ENCODE measurements around the gene GLCCI1.
"Not testable (repeated sequence)": the region's sequence is repeated elsewhere in the genome, so short reads cannot be mapped to it uniquely, and the experiment has no call there.

The GLCCI1 gene

DNA sequence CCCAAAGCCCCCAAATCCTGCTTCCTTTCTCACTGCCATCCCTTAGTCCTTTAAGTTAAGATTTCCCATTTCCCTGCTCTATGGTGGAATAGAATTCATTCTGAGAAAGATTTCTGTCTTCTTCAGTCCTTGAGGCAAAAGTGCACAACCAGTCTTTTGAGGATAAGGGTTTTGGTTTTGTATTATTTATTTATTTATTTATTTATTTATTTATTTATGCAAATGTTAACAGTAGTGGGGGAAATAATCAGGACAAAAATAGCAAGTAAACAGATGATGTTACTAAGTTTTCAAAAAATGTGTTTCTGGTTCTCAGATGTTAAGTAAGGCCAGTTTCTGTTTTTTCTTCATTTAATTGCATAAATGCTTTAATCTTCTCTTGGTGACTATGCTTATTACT is 84.2 kb downstream of the GLCCI1 start:
- DNase-seq = no peak

DNA sequence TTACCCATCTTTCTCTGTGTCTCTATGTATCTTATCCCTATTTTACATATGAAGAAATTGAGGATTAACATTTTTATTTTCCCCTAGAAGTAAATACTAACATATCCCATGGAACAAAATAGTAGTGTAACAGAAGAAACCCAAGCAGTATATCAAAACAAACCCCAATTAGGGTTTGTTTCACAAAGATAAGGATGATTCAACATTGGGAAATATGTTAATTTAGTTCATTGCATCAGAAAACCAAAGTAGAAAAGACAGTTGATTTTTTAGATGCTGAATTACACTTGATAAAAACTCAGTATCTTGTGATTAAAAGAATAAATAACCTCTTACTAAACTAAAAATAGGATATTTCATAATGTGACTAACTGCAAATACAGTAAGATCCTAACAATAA is 87.8 kb downstream of the GLCCI1 start:
- no peak for DNase-seq

DNA sequence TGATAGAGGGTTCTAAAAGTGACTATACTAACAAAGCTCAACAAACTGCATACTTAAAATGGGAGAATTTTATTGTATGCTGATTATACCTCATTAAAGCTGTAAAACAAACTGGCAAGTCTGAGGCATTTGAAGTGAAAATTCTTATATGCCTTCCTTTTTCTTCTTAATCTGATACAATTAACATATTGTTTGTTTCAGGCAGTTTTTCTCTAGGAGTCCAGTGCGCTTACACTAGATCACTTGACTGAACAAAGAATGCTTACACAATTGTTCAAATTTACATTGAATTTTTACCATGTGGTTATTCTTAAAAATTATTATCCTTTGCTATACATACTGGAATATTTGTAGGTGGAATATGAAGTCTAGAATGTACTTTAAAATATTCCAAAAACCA is 89.0 kb downstream of the GLCCI1 start:
- no peak for DNase-seq

DNA sequence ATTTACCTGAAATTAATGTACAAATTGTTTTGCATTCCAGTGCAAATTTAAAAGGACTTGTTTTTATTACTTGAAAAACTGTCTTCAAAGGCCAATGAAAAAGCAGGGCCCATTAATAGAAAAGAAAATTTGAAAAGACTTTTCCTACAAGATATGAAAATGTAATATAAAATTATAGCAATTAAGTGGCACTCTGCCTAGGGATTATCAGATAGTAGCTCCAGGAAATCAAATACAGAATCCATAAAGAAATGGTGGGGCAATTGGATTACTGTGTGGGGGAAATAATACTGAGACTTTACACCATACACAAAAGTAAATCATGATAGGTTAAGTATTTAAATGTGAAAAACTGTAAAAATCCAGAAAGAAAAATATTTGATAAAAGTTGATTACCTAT is 89.7 kb downstream of the GLCCI1 start:
- DNase-seq = no peak

DNA sequence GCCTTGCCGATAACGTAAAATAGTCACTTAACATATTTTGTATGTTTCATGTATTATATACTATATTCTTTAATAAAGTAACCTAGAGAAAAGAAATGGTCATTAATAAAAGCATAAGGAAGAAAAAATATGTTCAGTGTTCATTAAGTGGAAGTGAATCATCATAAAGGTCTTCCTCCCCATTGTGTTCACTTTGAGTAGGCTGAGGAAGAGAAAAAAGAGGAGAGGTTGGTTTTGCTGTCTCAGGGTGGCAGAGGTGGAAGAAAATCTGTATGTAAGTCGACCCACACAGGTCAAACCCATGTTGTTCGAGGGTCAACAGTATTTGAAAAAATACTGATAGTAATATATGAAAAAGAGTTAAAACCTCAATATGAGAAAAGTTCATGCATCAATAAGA is 90.3 kb downstream of the GLCCI1 start:
- DNase-seq = no peak

DNA sequence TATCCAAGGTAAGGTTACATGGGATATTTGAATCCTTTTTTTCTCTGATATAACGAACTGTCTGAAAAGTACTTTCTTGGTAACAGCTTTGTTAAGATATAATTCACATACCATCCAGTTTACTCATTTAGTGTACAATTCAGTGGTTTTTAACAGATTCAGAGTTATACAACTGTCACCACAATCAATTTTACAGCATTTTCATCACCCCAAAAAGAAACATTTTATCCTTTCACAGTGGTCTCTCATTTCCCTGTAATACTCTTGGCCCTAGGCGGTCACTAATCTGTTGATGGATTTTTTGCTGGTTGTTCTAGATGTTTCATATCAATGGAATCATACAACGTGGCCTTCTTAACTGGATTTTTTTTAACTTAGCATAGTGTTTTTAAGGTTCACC is 91.6 kb downstream of the GLCCI1 start:
- DNase-seq = no peak

DNA sequence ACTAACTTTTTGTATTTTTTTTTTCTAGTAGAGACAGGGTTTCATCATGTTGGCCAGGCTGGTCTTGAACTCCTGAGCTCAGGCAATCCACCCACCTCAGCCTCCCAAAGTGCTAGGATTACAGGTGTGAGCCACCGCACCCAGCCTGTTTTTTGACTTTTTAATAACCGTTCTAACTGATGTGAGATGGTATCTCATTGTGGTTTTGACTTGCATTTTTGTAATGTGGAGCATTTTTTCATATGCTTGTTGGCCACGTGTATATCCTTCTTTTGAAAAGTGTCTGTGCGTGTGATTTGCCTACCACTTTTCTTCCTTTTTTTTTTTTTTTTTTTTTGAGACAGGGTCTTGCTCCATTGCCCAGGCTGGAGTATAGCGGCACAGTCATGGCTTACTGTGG is 94.7 kb downstream of the GLCCI1 start:
- DNase-seq = peak; percentile 25

DNA sequence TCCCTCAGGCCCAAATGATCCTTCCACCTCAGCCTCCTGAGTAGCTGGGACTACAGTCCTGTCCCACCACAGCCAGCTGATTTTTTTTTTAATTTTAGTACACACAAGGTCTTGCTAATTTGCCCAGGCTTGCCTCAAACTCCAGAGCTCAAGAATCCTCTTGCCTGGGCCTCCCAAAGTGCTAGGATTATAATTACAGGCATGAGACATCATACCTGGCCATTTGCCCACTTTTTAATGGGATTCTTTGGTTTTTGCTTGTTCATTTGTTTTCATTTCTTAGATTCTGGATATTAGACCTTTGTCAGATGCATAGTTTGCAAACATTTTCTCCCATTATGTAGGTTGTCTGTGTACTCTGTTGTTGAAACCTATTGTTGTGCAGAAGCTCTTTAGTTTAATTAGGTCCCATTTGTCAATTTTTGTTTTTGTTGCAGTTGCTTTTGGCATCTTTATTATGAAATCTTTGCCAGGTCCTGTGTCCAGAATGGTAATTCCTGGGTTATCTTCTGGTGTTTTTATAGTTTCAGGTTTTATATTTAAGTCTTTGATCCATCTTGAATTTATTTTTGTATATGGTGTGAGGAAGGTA is 95.2 kb downstream of the GLCCI1 start:
- no peak for DNase-seq

DNA sequence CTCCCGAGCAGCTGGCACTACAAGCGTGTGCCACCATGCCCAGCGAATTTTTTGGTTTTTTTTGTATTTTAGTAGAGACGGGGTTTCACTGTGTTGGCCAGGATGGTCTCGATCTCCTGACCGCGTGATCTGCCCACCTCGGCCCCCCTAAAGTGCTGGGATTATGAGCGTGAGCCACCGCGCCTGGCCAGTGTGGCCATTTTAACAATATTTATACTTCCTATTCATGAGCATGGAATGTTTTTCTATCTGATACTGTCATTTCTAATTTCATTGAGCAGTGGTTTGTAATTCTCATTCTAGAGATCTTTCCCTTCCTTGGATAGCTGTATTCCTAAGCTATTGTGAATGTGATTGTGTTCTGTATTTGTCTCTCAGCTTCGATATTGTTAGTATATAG is 96.2 kb downstream of the GLCCI1 start:
- DNase-seq = no peak

DNA sequence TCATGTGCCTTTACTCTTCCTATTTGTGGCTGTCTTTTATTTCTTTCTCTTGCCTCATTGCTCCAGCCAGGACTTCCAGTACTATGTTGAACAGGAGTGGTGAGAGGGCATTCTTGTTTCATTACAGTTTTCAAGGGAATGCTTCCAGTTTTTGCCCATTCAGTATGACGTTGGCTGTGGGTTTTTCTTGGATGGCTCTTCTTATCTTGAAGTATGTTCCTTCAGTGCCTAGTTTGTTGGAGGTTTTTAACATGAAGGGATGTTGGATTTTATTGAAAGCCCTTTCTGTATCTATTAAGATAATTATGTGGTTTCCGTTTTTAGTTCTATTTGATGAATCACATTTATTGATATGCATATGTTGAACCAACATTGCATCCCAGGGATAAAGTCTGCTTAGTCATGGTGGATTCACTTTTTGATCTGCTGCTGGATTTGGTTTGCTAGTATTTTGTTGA is 96.8 kb downstream of the GLCCI1 start:
- DNase-seq = no peak

DNA sequence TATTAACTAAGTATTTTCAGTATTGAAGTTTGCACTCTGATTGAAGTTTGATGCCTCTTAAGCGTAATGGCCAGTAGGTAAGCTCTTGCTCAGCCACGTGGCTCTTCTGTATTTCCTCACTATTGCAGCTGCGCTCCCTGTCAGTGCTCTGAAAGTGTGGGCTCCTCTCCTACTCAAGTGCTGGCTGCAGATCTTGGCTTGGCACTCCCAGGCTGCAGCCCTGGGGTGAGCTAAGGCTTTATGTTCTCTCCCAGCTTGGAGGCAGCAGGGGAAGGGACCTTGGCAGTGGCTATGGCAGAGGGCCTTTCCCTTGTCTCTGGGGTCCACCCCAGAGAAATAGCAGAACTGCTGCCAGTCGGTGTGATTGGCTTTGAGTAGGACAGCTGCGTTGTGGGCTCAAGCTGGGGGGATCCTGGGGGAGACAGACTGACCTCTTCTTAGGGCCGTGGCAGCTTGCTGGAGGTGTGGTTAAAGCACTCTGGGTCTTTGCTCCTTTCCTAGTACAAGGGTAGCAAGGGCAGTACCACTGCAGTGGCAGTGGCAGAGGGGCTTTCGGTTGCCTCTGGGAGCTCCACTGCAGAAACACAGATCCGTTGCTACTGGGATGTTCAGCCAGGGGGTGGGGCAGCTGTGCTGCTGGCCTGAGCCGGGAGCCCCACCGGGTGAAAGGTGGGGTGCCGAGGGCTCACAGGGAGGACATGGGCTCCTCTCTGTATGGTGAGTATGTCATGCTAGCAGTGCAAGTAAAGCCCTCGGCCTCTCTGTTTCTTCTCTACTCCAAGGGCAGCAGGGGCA is 100.5 kb downstream of the GLCCI1 start:
- no peak for DNase-seq

DNA sequence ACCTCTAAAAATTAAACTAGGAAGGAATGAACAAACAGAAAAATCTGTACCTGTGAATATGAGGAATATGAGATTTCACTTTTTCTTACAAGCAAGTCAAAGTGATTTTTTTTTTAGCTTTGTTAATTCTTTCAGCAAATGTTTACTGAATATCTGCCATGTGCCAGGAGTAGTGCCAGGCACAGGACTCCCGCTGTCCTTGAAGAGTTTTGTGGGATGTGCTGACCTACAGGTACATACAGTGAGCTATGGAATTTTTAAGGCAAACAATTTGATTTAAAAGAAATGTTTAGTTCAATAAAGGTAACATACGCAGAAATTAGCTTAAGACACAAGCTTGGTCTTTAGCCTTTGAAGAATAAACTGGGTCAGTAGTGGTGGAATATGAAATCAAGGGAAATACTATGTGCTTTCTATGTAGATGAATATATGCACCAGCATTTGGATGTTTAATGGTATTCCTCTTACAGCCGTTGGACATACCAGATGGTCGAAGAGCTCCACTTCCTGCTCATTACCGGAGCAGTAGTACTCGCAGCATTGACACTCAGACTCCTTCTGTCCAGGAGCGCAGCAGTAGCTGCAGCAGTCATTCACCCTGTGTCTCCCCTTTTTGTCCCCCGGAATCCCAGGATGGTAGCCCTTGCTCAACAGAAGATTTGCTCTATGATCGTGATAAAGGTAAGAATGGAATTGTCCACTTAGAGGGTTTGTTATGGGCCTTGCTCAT is 102.0 kb downstream of the GLCCI1 start:
- no peak for DNase-seq

DNA sequence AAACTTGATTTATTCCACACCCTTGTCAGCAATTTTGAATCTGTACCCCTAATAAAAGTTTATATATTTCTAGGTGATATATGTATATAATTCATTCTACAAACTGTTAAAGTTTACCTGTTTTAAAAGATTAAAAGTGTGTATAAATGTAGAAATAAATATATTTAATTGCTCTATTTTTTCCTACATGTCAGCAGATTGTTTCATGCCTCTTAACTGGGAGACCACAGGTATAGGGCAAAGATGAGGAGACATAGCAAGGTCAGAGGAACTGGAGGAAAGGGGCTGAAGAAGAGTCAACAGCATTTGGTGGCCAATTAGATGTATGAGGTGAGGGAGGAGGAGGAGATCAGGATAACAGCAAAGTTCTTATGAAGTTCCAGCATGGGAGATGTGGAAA is 109.8 kb downstream of the GLCCI1 start:
- no peak for DNase-seq

DNA sequence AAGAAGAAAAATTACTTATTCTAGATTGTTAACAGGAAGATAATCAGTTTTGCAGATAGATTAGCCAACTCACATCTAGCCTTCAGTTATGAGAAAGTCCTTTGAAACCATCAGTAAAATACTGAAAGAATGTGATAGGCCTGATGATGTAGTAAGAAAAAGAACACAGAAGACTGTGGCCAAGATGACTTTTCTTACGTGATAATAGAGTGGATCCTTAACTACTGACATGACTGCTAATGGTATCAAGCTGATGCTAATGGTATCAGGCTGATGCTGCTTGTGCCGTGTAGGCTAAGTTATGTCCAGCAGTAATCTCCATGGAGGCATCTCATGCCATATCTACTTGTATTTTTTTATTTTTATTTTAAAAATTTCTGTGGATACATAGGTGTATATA is 114.2 kb downstream of the GLCCI1 start:
- no peak for DNase-seq

DNA sequence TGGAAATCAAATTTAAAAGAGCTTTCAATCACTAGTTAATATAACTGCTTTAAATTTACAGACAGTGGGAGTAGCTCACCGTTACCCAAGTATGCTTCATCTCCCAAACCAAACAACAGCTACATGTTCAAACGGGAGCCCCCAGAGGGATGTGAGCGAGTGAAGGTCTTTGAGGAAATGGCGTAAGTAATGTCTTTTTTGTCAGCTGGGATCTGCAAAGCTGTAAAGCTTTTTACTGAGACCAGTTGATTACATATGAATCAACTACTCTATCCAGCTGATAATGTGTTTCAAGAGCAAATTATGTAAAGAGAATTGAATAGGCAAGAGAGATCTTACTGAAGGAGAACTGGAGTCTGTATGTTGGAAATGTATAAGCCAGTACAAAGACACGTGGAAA is 116.2 kb downstream of the GLCCI1 start:
- no peak for DNase-seq

DNA sequence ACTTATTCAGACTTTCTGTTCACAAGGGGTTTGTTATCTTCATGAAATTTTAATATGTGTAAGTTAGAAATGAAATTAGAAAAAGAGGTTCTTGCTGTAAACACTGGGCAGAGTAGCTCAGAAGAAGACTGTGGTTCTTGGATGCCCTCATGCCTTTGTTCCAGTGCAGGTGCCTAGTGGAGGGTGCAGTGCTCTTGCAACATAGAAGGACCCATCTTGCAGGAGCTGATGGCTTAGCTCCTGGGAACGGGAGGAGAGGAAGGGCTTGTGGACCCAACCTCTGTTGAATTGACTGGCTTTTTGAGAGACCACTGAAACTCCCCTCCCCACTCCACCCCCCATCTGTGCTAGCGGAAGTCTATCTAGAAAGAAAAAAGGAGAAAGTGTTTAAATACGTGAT is 116.8 kb downstream of the GLCCI1 start:
- no peak for DNase-seq

DNA sequence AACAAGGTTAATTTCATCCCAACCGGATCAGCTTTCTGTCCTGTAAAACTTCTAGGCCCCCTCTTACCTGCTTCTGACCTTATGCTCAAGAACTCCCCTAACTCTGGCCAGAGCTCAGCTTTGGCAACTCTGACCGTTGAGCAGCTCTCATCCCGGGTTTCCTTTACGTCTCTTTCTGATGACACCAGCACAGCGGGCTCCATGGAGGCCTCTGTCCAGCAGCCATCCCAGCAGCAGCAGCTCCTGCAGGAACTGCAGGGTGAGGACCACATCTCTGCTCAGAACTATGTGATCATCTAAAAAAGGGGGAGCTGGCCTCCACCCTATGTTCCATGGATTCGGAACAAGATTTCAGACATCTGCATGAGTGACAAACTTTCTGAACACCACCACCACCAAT is 117.6 kb downstream of the GLCCI1 start:
- no peak for DNase-seq

DNA sequence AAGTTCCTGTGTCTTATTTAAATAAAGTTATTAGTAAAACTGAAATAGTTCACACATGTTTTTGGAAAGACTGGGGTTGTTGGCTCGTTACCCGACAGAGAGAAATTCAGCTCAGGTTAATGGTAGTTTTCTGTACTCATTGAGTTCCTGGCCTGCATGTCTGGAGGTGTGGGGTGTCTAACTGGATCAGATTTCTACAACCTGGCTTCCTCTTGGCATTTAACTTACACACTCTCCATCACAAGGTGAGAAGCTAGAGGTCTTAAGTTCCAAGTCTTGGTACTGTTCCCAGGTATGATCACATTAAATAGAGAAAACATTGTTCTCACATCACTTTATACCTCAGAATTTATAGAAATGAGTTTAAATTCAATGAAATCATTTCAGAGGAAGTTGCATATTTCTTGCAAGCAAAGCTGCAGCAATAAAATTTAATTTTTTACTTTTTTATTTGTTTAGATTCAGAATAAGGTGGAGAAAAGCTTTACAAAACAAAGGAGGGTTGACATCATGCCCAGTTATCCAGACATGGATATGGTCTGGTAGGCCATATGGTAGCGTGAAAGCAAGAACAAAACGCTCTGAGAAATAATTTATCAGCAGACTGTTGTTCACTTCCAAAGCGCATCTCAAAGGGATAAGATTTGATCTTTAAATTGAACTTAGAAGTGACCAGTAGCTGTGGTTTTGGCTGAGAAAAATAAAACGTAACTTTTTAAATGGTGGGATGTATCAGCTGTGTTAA is 120.6 kb downstream of the GLCCI1 start:
- no peak for DNase-seq

DNA sequence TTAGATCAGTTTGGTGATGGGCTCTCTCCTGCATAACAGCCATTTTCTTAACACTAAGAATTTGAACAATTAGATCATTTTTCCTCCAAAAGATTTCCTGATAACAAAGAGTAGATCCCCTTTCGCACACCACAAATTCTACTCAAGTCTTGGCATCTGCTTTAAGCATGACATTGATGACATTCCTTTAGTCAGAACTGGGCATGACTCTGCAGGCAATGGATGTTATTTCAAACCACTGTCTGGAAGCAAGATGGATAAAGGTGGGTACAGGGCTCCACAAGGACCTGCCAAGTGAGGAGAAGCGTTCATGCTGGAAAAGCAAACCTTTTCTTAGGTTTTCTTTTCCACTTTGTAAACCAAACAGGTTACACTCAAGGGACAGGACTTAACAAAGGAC is 123.5 kb downstream of the GLCCI1 start:
- no peak for DNase-seq

DNA sequence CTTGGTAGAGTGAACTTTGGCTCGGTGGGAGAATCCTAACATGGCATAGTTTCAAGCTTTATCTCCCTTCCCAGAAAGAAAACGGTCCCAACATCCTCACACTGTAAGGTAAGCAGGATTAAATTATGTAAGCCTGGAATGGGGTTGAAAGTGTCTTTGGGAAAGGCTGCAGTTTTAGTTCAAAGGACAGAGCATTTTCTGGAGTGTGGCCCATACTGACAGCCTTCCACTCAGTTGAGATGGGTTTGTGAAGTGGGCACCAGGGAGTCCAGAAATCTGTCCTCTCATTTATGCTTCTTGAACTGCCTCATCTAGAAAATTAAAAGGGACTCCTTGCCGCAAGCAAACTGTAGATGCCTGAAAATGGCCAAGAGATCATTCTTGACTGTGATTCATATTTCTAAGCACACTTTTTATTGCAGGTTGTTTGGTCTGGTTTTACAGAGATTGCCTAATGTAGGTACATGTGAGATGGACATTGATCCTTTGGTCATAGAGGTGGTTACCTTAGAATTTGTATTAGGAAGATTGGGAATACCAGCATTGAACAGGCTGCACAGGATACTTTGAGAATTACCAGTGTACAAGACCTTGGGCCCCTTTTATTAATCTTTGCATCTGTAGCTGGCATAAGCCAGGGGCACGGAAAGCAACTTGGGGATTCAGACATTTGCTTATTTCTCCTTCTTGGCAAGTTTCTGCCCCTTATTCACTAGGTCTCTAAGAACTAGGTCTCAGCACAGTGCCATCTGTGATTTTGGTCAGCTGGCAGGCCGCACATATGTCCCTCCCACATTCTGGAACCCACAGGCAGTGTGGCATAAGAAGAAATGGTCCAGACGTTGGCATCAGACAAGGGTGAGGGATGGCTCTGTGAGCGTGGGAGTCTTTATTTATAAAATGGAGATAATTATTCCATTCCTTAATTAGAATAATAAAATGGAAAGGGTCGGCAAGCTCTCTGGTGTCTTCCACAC is 125.9 kb downstream of the GLCCI1 start:
- no peak for DNase-seq

DNA sequence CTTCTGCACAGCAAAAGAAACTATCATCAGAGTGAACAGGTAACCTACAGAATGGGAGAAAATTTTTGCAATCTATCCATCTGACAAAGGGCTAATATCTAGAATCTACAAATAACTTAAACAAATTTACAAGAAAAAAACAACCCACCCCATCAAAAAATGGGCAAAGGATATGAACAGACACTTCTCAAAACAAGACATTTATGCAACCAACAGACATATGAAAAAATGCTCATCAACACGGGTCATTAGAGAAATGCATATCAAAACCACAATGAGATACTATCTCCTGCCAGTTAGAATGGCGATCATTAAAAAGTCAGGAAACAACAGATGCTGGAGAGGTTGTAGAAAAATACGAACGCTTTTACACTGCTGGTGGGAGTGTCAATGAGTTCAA is 132.7 kb downstream of the GLCCI1 start:
- not testable (repeated sequence) for DNase-seq

DNA sequence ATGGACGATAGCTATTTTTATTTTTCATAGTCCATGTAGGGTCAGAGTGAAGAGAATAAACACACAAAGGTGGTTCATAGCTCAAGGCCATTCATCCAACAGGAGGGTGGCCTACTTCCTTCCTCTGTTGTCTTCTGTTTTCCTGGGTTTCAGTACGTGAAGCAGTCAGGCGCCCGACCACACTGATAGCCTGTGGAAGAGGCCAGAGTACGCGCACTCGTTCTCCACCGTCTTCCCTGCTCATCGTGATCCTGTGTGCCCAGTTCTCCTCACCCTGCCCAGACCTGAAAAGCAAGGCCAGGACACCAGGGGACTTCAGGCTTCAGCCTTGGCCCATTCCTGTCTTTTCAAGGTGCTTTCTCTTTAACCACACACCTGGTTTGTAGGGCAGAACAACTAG is 134.7 kb downstream of the GLCCI1 start:
- DNase-seq = no peak
